Fibroblast of skin of right quadriceps (primary cell): Measurements from ENCODE around the gene MYEF2.

ENCODE experiments used
- DNase-seq: peaks from one replicate; pipeline ENCODE4 v3.0.0-alpha.2; 2013

MYEF2 gene

DNA sequence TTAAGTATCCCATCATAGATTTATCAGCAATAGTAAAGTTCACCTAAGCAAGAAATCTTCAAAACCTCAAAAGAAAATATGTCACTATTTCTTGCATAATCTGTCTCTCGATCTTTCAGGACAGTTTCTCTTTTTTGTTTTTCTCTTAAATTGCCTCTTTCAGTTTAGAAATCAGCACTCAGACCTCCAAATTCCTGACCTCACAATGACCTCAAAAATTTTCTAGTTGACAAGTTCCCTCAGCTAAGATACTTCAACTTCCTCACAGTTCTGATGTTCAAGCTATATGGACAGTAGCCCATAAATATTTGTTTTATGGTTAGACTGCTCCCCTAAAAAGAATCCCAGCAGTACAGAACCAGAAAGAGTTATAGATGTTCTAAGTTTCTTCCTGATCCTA is 33.2 kb downstream of the MYEF2 start:
- peak; percentile 44 for DNase-seq

GRCh38 chr15:48143856-48144255 is 34.2 kb downstream of the MYEF2 start:
- DNase-seq: peak; percentile 42

GRCh38 chr15:48132874-48133273 is 45.2 kb downstream of the MYEF2 start:
- DNase-seq: no peak

DNA sequence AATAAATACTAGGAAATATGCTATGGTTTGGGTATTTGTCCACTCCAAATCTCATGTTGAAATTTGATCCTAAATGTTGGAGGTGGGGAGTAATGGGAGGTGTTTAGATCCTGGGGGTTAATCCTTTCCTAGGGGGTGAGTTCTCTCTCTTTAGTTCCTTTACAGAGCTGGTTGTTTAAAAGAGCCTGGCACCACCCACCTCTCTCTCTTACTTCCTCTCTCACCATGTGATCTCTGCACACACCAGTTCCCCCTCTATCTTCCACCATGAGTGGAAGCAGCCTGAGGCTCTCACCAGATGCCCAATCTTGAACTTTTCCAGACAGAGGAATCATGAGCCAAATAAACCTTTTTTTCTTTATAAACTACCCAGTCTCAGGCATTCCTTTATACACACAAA is 46.8 kb downstream of the MYEF2 start:
- DNase-seq: no peak

DNA sequence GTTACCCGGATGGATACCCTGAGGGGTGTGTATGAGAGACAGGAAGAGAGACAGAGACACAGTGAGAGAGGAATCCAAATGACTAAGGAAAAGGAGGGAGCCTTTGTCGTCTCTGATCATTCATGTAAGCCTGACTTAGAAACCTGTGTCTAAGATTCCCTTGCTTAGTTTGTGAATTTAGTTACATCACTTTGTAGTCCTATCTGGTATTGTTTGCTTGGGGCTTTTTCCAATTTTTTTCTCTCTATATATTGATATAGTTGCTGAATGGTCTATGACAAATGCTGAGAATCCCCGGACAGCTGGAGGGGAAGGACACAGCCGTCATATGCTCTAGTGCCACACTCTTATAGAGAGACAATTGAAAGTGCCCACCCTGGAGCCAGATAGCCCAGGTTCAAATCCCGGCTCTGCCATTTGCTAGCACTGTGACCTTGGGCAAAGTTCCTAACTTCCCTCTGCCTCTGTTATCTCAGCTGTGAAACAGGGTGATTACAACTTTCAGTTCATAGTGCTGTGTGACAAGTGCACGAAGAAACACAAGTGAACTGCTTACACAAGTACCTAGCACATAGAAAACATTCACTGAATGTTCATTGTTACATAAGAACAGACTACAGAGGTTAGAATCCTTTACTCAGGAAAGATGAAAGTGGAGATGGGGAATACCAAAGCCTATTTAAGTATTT is 51.3 kb downstream of the MYEF2 start:
- DNase-seq: no peak

GRCh38 chr15:48121849-48122248 is 56.2 kb downstream of the MYEF2 start:
- DNase-seq: no peak

GRCh38 chr15:48120745-48121144 is 57.4 kb downstream of the MYEF2 start, which contains the start of gene SLC24A5:
SLC24A5 (plus strand) TSS chr15:48120990; CDS start chr15:48121045, 55 bp downstream.
- no peak for DNase-seq

GRCh38 chr15:48119277-48119676 is 58.8 kb downstream of the MYEF2 start:
- DNase-seq: no peak

DNA sequence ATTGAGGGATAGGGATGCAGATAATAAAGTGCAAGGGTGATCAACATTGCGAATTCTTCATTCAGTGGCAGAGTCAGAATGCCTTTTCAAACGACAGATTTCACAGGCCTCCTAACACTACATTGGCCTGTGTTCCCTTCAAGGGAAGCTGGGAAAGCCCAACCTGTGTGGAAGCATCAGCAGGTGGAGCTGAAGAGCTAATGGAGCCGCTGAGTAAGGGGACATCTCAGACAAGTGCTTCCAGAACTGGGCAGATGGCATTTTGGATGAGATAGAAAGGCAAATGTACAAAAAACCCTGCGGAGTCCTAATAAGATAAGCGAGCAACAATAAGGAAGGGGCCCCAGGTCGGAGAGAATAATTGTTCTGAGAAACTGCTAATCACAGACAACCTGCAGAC is 65.9 kb downstream of the MYEF2 start:
- DNase-seq: peak; percentile 32

GRCh38 chr15:48109856-48110531 is 68.1 kb downstream of the MYEF2 start:
- no peak for DNase-seq

GRCh38 chr15:48109212-48109611 is 68.9 kb downstream of the MYEF2 start:
- DNase-seq: no peak

GRCh38 chr15:48105936-48106335 is 72.2 kb downstream of the MYEF2 start:
- no peak for DNase-seq

DNA sequence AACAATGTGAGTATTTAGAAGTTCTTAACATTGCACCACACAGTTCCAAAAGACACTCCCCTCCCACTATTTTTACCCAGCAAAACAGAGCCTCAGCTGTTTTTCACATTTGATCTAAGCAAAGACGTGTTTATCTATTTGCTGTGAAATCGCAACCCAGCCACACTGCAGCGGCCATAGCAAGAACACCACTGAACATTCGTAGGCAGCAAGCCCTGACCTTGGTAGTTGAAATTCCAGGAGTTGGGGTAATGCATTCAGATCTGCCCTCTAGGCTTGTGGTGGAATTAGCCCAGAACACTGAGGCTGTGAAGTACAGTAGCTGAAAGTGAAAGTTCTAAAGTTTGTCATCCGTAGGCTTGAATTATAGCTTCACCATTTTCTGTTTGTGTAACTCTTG is 74.4 kb downstream of the MYEF2 start:
- no peak for DNase-seq

DNA sequence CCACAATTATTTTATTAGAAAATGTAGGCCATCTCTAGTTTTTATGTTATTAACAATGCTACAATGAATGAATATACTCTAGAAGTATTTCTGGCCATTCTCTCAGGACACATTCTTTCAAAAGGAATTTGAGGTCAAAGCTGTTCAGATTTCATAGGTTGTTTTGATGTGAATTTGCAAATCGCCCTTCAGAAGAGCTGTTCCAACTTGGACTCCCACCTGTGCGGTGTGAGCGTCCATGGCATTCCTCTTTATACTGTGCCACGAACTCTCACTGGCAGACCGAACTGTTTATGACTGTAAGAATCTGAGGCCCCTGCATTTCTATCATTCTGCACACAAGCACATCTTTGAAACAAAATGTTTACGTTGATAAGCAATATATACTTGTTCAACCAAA is 75.9 kb downstream of the MYEF2 start:
- no peak for DNase-seq

DNA sequence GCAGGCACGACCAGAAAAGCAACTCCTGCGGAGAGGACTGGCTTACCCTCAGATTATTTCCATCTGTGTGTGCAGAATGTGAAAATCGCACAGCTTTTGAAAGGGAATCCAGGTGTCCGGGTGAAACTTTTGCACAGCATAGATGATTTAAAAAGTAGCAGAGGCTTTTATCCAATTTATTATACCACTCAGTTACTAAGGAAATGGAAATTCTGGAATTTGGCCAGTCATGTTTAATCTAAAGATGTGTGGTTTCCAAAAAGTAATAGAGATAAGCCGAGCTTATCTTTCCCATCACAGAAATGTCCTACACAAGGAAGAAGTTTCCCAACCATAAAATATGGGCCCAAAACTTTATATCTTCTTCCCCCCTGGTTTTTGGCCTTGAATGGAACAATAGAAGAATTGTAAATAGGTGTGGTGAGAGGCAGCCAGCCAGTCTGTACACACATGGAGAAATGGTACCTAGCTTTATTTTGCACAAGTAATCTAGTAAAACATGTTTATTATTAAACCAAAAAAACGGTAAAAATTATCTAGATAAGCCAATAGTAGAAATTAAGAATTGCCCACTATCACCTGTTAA is 76.6 kb downstream of the MYEF2 start:
- DNase-seq: no peak

DNA sequence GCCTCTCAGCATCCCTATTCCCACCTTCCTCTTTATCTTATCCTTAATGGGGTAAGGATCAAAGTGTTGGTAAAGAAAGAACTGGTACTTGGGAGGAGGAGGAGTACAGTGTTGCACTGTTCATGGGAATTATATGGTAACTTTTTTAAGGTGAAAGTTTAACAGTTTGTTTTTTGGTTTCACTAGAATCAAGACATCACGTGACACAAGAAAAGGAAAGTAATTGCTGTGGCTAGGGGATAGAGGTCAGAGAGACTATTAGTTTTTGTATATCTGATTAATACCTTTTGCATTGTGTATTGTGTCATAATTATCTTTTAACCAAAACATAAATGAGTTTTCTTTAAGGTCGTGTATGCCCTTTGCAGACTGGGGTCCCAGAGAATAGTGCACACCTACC is 80.8 kb downstream of the MYEF2 start:
- DNase-seq: no peak

DNA sequence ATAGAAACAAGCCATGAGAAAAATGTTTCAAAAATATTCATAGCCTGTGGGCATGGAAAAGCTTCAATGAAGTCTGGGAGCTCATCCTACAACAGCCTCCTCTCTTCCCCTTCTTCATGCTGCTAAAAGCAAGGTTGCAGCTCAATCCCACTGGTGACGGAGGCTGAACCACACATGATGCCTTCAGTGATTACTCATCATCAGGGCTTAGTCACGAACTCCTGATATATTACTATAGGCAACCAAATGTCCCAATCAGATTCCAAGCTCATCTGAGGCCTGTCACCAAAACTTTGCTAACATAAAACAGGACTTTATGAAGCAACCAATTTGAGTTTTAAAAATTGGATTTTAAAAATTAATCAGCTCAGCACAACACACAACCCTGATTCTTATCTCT is 81.3 kb downstream of the MYEF2 start:
- peak; percentile 94 for DNase-seq

DNA sequence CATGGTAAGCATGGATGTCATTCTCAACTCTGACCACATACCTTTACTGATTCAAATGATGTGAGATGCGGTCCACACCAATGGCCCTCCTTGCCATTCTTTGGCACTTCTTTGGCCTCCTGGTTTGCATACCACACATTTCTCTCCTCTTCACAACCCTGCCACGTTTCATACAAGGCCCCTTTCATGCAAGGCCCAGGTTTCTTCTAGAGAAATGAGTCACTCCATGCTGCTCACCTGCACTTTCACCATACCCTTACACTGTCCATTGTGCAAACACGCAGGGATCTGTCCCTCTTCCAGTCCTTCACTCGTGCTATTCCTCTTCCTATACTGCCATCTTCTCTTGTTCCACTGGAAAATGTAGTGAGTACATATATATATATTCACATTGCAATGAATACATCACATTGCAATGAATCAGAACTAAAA is 81.7 kb downstream of the MYEF2 start:
- DNase-seq: no peak

DNA sequence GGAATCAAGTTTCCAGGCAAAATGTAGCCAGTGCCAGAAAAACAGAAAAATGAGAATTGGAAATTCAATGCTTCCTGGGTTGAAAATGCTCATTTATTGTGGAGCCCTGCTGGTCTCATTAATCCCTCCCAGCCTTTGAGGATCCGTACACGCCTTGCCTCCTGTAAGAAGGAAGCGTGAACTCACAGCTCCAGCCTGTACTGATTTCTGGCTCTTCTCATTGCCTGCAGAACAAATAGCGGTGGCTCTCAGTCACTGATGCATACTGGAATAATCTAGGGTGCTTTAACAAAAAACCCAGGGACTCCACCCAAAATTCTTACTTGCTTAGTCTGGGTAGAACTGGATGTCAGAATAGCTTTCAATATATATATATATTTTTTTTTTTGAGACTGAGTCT is 86.6 kb downstream of the MYEF2 start:
- no peak for DNase-seq

DNA sequence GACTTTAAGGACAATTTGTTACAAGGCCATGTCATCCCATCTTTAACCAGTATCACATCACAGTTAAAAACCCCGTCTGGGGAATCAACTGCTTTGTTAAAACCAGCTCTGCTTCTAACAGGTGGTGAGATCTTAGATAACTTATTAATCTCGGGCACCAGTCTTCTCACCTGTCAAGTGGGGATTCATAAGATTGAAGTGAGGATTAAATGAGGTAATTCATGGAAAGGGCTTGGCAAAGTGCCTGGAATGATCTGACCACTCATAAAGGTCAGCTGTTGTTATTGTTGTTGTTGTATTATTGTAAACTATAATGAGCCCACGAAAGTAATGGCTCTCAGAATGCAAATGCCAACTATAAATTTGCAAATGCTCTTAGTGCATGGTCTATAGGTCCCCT is 87.4 kb downstream of the MYEF2 start:
- DNase-seq: no peak

- no peak for DNase-seq
Measured at GRCh38 chr15:48090115-48090514, 88.0 kb downstream of the MYEF2 start.

- no peak for DNase-seq
Measured at GRCh38 chr15:48089702-48090101, 88.4 kb downstream of the MYEF2 start.

- no peak for DNase-seq
Measured at GRCh38 chr15:48087844-48088243, 90.3 kb downstream of the MYEF2 start.

- peak; percentile 78 for DNase-seq
Measured at GRCh38 chr15:48086576-48086975, 91.5 kb downstream of the MYEF2 start.
